ENCODE measurements around the gene FLAD1.
A peak's percentile ranks its signal among the peaks of the same experiment; 100 is the strongest.

FLAD1 gene

DNA sequence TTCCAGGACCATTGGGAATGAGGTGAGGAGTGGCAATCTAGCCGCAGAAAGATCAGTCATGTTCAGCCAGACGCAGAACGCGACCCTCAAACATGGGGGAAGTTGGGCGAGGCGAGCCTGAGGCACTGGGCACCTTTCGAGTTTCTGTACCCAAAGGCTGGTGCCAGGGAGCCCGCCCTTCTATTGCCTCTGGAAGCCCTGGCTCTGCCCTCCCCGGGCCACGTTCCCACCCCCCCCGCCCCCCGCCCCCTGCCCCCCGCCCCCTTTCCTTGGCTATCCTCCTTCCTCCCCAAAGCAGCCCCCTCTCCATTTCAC, 17.2 kb downstream of the FLAD1 start:
- TF ChIP-seq, protein P1, sequence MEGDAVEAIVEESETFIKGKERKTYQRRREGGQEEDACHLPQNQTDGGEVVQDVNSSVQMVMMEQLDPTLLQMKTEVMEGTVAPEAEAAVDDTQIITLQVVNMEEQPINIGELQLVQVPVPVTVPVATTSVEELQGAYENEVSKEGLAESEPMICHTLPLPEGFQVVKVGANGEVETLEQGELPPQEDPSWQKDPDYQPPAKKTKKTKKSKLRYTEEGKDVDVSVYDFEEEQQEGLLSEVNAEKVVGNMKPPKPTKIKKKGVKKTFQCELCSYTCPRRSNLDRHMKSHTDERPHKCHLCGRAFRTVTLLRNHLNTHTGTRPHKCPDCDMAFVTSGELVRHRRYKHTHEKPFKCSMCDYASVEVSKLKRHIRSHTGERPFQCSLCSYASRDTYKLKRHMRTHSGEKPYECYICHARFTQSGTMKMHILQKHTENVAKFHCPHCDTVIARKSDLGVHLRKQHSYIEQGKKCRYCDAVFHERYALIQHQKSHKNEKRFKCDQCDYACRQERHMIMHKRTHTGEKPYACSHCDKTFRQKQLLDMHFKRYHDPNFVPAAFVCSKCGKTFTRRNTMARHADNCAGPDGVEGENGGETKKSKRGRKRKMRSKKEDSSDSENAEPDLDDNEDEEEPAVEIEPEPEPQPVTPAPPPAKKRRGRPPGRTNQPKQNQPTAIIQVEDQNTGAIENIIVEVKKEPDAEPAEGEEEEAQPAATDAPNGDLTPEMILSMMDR (IDR thresholded peaks at IDR 0.05; ENCODE audit: extremely low read depth, insufficient read depth, missing control alignments): no peak
- DNase-seq (ENCODE audit: low spot score): peak; percentile 58
- in situ Hi-C loops (cut with MboI; ENCODE audit: low pct_unique_long_range_greater_than_20kb, low sequenced_read_pairs, unreplicated experiment): no loop called here

DNA sequence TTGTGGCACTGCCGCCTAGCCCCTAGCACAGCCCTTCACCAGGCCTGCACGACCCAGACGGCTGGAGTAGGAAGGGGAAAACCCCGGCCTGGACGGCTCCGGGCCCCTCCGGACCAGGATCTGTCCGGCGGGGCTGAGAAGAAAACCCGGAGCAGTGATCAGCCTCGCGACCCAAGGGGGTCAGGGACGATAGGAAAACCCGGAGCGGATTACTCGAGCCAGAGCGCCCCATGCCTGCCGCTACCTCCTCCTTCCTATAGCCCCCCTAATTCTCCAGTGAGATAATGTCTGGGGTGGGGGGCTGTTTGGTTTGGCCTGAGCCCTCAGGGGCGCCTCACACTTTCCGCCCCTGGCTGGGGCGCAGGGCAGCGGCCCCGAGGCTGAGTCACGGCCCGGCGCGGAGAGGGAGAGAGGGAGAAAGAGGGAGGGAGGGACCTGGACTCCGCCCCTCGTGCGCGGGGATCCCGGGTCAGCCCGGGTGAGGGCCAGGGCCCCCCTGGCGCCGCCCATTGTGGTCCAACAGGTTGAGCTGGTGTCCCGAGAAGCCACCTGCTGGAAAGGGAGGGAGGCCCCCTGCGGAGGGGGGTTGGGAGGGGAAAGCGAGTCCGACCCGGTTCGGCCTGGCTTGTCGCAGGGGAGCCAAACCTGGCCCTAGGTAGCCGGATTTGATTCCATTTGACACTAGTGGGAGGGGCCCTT, 17.7 kb downstream of the FLAD1 start:
- in situ Hi-C loops (cut with MboI; ENCODE audit: low pct_unique_long_range_greater_than_20kb, low sequenced_read_pairs, unreplicated experiment): no loop called here
- TF ChIP-seq, protein P1 (IDR thresholded peaks at IDR 0.05; ENCODE audit: extremely low read depth, insufficient read depth, missing control alignments): no peak
- peak; percentile 90 for DNase-seq (ENCODE audit: low spot score)

DNA sequence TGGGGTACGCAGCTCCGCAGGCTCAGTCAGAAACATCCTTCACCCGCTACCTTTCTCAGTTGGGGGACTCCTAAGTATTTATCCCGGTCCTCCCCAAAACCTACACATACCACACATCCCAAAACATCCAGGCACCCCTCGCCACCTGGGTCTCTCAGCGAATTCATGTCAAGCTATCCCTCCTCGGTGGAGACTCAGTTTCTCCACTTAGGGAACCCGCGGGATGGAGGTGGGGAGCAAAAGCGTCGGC, 18.2 kb downstream of the FLAD1 start:
- TF ChIP-seq, protein P1 (IDR thresholded peaks at IDR 0.05; ENCODE audit: extremely low read depth, insufficient read depth, missing control alignments): no peak
- DNase-seq (ENCODE audit: low spot score): no peak
- in situ Hi-C loops (cut with MboI; ENCODE audit: low pct_unique_long_range_greater_than_20kb, low sequenced_read_pairs, unreplicated experiment): no loop called here

DNA sequence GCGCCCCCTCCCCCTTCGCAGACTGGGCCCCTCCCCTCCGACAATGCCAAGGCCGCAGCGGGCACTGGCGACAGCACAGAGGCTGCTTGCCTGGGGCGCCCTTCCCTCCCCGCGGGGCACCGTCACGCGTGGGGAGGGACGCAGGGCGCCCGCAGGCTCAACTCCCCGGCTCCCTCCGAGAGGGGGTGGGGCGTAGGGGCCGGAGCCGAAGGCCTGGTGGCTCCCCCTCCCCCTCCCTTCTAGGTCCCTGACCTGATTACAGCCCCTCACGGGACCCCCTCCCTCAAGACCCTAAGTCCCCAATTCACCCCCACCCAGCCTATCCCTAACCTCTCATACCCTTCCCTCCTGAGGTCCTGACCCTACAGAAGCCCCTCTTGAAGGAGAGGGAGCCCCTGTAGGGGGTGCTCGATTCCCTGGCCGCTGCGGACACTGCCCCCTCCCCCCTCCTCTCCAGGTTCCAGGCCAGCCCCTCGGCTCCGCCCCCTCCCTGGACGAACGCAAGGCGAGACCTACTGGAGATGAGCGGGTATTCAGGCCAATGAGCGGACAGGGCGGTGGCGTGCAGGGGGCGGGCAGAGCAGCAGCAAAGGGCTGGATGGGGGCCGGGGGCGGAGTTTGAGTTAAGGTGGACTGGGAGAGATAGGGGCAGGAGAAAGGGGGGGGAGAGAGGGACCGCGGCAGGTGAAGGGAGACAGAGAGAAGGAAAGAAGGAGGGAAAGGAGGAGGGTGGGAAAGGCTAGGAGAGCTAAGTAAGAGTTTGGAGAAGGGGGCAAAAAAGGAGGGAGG, 18.7 kb downstream of the FLAD1 start:
- TF ChIP-seq, protein P1 (IDR thresholded peaks at IDR 0.05; ENCODE audit: extremely low read depth, insufficient read depth, missing control alignments): peak; percentile 51
- in situ Hi-C loops (cut with MboI; ENCODE audit: low pct_unique_long_range_greater_than_20kb, low sequenced_read_pairs, unreplicated experiment): no loop called here
- peak; percentile 99 for DNase-seq (ENCODE audit: low spot score)

DNA sequence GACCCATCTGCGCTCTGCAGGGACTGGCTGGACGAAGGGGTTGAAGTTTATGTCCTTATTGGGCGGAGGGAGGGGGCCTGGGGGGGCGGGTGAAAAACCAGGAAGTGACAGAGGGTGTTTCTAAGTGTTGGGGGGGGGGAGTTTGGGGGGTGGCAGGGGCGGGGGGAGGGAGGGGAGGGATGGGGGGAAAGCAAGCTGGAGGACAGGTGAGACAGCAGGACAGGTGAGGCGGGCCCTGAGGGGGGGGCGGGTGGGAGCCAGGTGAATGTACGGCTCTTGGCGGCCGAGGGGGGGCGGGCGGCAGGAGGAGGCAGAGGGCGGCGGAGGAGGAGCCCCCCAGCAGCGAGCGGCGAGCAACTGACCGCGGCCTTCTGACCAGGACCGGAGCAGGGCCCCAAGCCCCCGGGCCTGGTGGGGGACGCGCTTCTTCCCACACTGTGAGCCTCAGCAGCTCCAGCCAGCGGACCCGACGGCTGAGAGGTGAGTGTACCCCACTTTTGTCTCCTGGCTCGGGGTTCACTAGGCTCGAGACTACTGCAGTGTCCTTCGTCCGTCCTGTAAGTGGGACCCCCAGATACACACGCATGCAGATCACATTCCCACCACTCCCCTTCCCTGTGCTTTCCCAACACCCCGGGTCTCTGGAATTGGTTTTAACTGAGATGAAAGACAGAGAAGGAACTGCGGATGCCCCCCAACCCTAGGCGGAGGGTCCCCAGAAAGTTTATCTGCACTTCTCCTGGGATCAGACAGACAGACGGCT, 19.5 kb downstream of the FLAD1 start, which contains the start of gene ZBTB7B:
Gene ZBTB7B, plus strand, starts transcription at position 339 of the 763 bp plus-strand sequence. CDS start 11,859 bp downstream, outside the sequence.
- TF ChIP-seq, protein P1 (IDR thresholded peaks at IDR 0.05; ENCODE audit: extremely low read depth, insufficient read depth, missing control alignments): no peak
- peak; percentile 84 for DNase-seq (ENCODE audit: low spot score)
- in situ Hi-C loops (cut with MboI; ENCODE audit: low pct_unique_long_range_greater_than_20kb, low sequenced_read_pairs, unreplicated experiment): no loop called here

DNA sequence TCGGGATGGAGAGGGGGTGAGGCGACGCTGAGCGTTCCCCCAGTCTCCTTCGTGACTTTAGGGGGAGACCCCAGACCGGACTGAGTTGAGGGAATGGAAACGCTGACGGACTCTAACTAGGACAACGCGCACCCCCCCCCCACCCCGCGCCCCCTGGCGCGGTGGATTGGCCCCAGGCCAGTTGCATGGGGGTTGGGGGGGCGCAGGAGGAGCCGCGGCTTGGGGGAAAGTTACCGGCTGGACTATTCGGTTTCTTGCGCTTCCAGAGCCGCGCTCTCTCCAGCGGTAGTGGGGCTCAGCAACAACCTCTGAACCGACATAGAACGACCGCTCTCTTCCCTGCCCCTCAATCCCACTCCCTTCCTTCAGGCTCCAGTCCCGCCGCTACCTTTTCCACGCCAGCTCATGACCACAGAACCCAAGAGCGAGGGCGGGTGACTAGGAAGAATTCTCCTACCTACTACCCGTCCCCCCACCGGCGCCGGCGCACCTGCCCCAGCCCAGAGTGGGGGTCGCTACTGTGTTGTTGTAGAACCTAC, 20.2 kb downstream of the FLAD1 start:
- TF ChIP-seq, protein P1 (IDR thresholded peaks at IDR 0.05; ENCODE audit: extremely low read depth, insufficient read depth, missing control alignments): no peak
- in situ Hi-C loops (cut with MboI; ENCODE audit: low pct_unique_long_range_greater_than_20kb, low sequenced_read_pairs, unreplicated experiment): no loop called here
- no peak for DNase-seq (ENCODE audit: low spot score)

All from GM13977 (cell line).